GM18520 (cell line): ENCODE data around the gene ELK3.

Source experiments
- ATAC-seq: cut with Tn5 transposase; IDR thresholded peaks from one replicate; pipeline ENCODE4 v1.9.1; 2021; ENCODE audit not compliant: unreplicated experiment

The ELK3 gene

DNA sequence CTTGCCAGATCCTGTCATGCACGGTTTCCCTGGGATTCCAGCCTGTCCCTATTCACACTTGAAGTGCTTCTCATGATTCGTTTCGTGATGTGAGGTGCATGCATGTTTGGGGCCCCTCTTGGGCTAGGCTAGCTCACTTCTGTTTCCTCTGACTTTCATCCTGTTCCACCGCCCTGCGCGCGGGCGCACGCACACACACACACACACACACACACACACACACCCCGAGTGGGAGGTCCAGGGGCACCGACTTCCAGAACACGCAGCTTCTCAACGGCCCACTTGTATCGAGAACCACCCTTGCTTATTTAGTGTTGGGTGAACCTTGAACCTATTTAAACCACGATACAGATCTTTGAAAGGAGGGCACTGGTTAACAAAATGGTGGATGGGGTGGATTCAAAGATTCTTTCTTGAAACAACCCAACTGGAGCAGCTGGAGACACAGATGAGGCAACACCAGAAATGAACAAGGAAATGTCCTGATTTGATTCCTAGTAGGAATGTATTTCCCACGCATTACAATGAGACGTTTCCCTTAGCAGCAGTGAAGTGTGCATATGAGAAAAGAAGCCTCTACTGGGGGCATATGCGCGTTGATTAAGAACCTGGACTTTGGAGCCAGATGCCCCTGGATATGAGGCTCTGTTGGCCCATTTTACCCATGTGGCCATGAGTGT is 16.3 kb downstream of the ELK3 start:
- no peak for ATAC-seq

DNA sequence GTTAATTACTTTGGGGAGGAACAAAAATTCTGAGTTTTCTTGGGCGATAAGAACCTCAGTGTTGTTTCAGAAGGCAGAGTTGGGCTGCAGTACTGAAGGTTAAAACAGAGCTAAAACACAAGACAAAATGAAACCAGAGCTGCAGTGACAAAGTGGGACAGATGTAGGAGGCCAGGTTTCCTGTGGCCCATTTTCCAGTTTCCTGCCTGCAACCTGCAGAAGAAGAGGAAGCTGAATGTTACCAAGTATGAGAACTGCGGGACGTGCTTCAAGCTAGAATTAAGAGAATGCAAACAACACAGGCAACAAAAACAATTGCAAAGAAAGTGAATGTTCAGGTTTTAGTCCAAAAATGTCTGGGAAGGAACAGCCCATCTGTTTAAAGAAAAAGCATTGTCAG is 17.8 kb downstream of the ELK3 start:
- no peak for ATAC-seq

DNA sequence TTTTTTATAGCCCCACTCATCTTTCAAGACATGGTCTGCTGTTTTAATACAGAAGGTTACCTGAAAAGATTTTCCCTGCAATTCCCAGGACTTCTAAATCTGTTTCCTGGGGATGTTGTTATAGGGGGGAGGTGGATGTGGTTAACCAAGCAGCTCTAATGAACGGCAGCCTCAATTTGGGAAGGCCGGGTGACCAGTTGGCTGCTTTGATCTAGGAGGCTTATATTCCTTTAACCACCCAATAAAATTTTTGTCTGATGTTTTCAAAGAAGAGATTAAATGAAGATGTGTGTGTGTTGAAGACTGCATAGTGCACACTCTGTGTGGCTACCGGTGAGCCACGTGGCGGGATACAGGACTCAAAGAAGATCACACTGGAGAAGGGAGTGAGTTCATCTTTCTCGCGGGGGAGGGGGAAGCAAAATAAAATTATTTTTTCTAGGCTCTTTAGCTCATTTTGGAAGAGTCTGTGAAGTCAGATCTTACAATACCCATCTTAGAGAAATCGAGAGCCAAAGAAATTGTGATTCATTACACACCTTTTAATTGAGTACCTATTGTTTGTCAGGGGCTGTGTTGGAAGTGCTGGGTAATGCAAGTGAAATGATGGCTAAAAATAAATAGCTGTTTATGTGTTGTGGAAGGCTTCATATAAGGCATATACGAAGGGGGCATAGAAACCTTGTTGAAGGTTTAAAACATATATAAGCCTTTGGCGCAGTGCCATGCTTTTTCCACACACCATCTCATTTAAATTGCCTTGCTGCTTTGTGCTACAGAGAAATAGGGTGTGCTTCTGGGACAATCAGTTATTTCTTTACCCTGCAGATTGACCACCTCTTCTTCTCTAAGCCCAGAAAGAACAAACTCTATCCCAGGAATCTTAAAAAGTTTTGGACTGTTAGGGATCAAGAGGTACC is 18.5 kb downstream of the ELK3 start:
- no peak for ATAC-seq

DNA sequence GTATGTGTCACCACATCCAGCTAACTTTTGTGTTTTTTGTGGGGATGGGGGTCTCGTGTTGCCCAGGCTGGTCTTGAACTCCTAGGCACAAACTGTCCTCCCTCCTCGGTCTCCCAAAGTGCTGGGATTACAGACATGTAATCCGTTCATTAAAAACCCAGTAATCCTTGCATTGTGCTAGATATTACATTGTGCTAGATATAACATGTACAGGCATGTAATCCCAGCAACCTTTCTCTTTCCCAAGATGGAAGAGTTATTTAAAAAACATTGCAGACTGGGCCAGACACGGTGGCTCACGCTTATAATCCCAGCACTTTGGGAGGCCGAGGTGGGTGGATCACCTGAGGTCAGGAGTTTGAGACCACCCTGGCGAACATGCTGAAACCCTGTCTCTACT is 19.7 kb downstream of the ELK3 start:
- ATAC-seq, result no peak

DNA sequence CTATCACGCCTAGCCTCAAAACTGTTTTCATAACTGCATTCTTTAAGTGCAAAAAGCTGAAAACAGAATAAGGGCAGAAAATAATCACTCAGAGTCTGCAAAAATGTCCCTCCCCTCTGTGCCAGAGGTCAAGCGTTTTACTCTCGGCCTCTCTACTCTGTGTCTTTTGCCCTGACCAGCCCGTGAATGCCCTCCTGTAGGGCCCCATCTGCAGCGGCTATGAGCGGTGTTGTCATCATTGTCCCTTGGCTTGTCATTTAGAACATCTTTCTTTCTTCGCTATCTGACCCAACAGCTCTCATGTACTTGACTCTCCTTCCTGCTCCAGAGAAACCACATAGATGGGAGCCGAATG is 21.7 kb downstream of the ELK3 start:
- no peak for ATAC-seq

DNA sequence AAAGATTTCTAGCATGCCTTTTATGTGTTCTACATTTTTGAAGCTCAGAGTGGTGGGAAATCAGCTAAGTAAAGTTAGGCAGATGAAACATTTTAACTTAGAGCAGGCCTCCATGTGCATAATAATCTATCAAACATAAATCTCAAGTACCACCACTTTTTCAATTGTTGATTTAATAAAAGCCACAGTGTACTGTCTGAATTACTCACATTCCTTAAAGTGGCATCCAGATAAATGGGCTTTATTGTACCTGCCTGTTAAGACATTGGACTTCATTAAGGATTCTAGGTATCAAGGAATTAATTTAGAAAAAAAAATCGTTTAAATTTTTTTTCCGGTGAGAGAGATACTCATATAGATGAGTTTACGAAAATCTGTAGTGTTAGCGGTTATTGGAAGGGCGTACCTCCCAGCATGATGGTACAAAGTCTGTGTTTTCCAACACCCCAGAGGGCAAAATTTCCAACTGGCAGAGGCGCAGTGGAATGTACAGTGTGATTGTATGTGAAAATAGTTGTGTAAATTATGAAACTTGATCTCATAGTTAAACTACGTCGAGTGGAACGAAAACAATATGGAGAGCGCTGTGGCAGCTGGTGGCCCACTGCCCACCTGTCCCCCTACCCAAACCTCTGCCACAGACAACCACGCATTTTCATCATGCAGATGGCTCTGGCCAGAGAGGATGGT is 25.0 kb downstream of the ELK3 start:
- no peak for ATAC-seq

DNA sequence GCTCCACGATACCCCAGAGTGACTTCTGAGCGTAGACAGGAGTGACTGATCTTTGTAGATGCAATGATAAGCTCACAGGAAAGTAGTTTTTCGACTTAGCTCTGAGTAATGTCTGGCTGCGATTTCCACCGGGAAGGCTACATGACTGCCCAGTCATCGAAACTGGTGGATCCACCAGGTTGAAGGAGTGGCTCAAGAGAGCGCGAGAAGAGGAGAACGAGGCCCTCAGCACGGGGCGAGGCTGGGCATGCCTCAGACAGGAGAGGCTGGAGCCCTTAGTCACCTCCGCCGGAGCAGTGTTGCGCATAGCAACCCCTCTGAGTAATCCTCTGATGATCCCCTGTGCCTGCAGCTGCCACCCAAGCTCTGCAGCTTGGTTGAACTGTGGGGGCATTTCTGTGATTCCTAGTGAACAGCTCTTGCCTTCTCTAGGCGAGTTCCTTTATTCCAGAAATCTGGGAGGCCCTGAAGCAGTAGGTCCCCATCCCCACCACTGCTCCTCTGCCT is 25.6 kb downstream of the ELK3 start:
- ATAC-seq, result no peak

DNA sequence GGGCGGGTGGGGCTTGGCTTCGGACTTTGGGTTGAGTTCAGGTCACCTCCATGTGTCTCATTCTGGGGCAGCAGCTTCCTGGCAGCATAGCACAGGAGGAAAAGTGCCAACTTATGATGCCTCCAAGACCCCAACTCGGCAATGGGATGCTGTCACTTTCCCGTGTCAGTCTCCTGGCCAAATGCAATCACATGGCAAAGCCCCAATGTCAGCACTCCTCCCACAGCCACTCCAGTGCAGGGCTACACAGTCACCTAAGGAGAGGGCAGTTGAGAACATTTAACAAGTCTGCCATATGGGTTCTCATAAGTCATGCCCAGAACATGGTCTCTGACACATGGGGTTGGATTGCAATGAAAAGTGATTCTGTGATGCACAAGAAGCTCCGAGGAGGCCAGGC is 26.7 kb downstream of the ELK3 start:
- ATAC-seq, result no peak

DNA sequence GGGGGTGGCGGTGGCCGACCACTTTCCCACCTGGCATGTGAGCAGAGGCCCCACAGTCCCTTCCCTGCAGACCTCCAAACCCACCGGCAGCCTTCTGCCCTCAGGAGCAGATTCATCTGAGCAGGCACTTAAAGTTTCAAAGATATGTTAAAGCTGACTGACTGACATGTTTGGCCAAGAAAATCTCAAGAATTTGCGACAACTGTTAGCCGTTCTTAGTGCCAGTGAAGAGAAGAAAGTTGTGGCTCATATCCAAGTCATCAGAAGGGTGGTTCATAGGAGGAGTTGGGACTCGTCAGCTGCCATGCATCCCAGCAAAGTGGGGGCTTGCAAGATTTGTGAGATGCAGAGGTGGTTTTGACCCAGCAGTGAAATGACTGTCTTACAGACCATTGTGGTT is 27.2 kb downstream of the ELK3 start:
- ATAC-seq, result no peak

DNA sequence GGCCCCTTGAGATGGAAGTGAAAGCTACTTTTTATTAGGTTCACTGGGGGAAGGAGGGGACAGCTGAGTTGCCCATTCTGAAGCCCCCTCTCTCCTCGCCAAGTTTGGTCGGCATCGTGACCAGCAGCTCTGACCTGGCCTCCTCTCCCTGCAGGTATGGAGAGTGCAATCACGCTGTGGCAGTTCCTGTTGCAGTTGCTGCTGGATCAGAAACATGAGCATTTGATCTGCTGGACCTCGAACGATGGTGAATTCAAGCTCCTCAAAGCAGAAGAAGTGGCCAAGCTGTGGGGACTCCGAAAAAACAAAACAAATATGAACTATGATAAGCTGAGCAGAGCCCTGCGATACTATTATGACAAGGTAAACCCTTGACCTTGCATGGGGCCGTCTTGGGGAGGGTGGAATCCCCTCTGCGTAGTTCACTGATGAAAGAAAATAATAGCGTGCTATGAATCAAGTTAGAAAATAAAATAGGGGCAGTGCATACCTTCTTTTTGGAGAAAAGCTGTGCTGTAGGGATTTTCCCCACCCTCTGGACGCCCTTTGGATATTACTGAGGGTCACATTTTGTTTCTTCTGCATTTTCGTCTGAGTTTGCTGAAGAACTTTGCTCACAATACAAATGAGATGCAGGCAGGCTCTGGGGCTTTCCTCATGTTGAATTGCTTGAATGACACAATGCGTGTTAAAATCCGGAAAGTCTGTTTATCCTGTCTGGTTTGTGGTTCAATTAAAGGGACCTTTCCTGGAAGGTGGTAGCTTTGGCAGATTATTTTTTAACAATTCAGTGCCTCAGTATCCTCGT is 29.4 kb downstream of the ELK3 start:
- ATAC-seq, result no peak

DNA sequence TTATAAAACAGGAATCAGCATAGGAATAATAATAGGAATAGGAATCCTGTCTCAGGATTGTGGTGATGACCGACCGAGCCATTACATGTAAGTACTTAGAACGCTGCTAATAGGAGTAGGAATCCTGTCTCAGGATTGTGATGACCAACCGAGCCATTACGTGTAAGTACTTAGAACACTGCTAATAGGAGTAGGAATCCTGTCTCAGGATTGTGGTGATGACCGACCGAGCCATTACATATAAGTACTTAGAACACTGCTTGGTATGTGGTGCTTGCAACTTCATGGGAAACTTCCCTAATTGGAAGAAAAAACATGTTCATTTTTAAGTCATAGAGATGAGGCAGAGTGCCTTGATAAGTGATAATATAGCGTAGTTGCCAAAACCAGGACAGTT is 30.0 kb downstream of the ELK3 start:
- ATAC-seq, result no peak

DNA sequence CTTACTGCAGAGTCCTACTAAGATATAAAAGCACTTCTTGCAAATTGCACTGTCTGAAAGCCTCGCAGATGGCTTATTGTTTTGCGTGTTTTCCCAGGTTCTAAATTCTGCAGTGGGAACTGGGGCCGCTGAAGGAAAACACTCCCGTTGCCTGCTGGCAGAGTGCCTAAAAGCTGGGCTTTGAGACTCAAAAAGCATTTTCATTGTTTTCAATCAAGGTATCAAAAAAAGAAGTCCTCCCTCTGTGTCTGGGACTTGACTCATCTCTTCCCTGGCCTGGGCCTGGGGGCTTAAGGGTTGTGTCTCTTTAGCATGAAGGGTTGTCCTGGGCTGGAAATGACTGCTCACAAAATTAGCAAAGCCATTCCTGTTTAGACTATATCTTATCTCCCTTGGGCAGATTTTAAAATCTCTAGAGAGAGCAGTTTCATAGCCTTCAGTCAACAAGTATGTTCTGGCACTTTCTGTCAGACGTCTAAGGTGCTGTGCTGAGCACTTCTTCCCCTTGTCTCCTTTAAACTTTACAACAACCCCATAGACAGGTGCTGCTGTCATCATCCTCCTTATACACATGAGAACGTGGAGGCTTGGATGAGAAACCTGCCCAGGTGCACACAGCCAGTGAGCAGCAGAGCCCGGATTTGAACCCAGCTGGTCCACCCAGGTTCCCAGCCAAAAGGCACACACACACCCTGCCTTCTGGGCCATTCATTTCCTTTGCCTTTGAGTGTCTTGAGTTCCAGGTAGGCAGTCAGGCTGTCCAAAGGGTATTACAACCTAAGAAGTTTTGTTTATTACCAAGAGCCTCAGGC is 31.1 kb downstream of the ELK3 start:
- ATAC-seq, result no peak

DNA sequence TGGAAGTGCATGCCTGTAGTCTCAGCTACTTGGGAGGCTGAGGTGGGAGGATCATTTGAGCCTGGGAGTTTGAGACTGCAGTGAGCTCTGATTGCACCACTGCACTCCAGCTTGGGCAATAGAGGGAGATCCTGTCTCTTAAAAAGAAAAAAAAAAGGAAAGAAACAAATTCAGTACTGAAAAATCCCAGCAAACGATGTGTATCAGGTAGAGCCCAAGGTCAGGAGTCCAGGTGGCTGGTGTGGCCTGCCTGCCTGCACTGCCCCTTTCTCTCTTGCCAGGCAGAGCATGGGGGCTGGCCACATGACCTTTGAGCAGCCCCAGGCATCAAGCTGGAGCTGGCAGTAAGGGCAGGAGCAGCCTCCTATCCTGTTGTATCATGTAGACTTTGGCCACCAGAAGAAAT is 31.8 kb downstream of the ELK3 start:
- ATAC-seq, result no peak

DNA sequence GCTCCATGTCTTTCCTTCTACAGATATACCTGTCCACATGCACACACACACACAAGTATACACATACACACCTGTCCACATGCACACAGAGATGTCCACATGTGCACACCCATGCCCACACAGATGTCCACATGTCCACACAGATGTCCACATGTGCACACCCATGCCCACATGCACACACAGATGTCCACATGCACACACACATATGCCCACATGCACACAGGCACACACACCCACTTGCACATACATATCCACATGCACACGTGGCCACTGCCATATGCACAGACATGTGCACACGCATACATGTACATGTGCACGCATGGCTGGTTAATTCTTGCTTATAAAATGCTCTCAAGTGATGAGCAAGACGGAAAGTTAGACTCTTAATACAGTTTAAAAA is 32.2 kb downstream of the ELK3 start:
- ATAC-seq, result no peak

DNA sequence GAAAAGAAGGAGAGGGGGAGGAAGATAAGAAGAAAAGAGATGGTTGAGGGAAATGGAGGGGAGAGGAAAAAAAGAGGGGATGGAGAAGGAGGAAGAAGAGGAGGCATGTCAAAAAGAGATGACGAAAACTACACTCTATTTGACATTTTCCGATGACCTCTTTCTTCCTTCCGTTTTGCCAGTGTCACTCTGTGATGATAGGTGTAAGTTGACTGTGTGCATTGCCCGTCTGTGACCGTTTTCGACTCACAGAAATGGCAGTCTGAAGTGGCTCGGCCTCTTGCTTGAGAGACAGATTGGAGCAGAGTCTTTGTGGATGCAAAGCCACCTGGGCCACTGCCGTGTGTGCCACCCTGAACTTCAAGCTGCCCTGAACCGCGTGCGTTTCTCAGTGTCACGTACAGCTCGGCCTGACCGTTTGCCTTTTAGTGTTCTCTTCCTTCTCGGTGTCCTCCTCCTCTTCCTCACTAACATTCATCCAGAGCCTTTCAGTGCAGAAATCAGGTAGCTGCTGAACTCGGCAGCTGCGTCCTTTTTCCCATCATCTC is 32.7 kb downstream of the ELK3 start:
- ATAC-seq, result no peak

DNA sequence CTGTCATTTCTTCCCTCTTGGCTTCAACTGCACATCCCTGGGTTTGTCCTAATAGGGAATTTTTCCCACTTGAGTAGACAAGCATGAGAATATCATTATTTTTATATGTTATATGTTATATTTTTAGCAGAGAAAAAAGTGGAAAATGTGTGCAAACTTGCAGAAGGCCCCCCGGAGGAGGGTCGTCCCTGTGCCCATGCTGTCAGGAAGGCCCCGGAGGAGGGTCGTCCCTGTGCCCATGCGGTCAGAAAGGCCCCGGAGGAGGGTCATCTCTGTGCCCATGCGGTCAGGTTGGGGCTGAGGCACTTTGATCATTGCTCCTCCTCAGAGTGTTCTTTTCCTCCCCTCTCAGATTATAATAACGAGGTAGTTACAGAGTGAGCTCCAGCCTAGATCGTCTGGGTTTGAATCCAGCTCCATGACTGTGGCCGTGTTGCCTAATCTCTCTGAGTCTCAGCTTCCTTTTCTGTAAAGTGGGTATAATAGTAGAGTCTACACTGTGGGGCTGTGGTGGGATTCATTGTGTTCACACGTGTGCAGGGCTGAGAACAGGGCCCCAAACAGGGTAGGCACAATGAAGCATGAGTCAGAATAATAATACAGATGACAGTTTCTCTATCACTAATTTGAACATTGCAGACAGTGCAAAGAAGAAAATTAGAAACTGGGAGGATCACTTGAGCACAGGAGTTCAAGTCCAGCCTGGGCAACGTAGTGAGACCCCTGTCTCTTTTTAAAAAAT is 33.4 kb downstream of the ELK3 start:
- no peak for ATAC-seq

DNA sequence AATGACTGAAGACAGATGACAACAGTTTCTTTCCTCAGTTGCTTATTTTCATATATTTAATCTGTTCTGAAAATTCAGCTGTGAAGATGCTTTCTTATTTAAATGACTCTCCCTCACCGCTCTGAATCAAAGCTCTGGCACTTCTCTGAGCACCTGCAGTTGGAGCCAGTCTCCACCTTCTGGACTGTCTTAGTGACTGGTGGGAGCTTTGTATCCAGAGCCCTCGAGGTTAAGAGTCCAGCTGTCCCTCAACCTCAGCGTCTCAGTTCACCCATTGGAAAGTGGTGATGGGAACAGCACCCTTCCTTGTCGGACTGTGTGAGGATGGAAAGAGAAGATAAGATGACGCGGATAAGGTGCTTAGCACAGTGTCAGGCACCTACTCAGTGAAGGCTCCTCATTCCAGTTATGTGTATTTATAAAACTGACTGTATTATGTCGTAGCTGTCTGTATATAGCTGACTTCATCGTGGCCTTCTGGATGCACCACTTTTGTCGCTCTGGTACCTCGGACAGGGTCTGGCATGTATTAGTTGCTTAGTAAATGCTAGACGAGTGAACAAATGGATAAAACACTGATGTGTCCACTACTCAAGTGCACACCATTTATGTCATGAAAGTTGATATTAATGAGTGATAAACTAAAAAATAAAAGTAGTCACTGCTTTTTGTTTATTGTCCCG is 34.5 kb downstream of the ELK3 start:
- ATAC-seq, result no peak

DNA sequence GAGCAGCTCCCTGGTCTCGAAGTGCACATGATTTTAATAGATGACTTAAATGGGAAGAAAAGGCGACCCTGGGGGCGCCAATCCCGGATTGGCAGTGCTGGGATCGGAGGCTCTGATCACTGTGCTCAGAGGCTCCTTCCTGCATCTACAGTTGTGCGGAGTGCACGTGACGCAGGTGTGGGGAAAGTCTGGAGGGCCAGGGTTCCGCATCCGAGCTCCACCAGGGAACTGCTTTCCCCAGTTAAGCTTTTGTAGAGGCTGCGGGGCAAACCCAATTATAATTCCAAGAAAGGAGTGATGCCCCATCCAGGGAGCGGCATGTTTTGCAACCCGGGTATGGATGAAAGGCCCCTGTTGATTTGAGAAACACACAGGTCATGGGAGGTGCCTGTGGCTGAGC is 36.5 kb downstream of the ELK3 start:
- no peak for ATAC-seq

DNA sequence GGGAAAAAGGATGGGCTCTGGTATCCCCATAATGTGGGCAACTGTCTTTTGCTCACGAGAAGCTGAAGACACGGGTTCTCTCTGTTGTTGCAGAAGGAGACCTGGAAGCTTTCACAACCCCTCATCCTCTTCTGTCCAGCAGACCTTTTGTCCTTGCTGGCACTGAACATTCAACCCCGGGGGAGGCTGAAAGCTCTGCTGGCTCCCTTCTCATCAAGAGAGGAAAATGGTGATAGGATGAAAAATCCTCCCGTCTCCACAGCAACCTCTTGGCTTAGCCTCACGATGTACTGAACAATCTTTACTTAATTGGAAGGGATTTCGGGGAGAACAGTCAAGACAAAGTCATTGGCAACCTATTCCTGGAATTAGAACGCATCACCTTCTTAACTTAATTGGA is 39.0 kb downstream of the ELK3 start:
- ATAC-seq, result no peak
